Spleen (tissue), 11 donors: ENCODE measurements around the gene POLR1E. TPM values are rescaled to one million over a fixed set of nuclear protein-coding genes. Genes with fewer than 3 reads are reported as not detected.

Experiments
- DNase-seq: peaks from one replicate; pipeline ENCODE4 v3.0.0-alpha.2; 2020
- H3K27ac ChIP-seq, 8 donors: fragments of 200-600 bp; sonication (generic) in 7 of 8; 1 replicate in 4 of 8; 2 replicates in 4 of 8; pipeline versions ENCODE4 v1.5.0 to v1.8.0; 2016 to 2021; ENCODE audit warnings: inconsistent platforms in 4 of 8, mild to moderate bottlenecking in 4 of 8, moderate library complexity in 1 of 8
- H3K27me3 ChIP-seq, 7 donors: fragments of 200-600 bp; sonication (generic) in 6 of 7; replicated peaks in 1 of 7; 1 replicate in 4 of 7; 2 replicates in 3 of 7; pipeline versions ENCODE4 v1.5.0 to v1.8.0; 2016 to 2021; ENCODE audit warnings: inconsistent platforms in 3 of 7, mild to moderate bottlenecking in 1 of 7
- H3K36me3 ChIP-seq, 6 donors: fragments of 200-600 bp; sonication (generic) in 5 of 6; 1 replicate in 4 of 6; 2 replicates in 2 of 6; pipeline versions ENCODE4 v1.5.0 to v1.8.0; 2016 to 2021; ENCODE audit warnings: inconsistent platforms in 2 of 6
- H3K4me1 ChIP-seq, 6 donors: fragments of 200-600 bp; sonication (generic) in 5 of 6; 1 replicate in 3 of 6; 2 replicates in 3 of 6; pipeline versions ENCODE4 v1.5.0 to v1.8.0; 2016 to 2021; ENCODE audit warnings: inconsistent platforms in 3 of 6
- H3K4me3 ChIP-seq, 8 donors: fragments of 200-600 bp; sonication (generic) in 7 of 8; 1 replicate in 4 of 8; 2 replicates in 4 of 8; pipeline versions ENCODE4 v1.5.0 to v1.8.0; 2016 to 2021; ENCODE audit warnings: inconsistent platforms in 4 of 8, mild to moderate bottlenecking in 4 of 8, moderate library complexity in 2 of 8
- H3K9me3 ChIP-seq, 8 donors: fragments of 200-600 bp; sonication (generic) in 7 of 8; 1 replicate in 4 of 8; 2 replicates in 4 of 8; pipeline versions ENCODE4 v1.5.0 to v1.8.0; 2016 to 2021; ENCODE audit warnings: inconsistent platforms in 4 of 8
- CTCF ChIP-seq, 11 experiments: fragments of 200-600 bp in 7 of 11; fragments of 450-650 bp in 4 of 11; sonication (generic) in 4 of 11; IDR thresholded peaks in 8 of 11; conservative IDR thresholded peaks in 3 of 11; 1 replicate in 7 of 11; 2 replicates in 4 of 11; pipeline versions ENCODE4 v1.4.0 to v1.8.0; 2016 to 2021; ENCODE audit warnings: antibody characterized with exemption in 11 of 11, inconsistent platforms in 4 of 11, mild to moderate bottlenecking in 1 of 11
- POLR2A ChIP-seq, 3 donors: fragments of 450-650 bp; IDR thresholded peaks; one replicate each; pipeline ENCODE4 v1.5.1; 2017; ENCODE audit warnings: antibody characterized with exemption in 3 of 3, mild to moderate bottlenecking in 1 of 3
- POLR2AphosphoS5 ChIP-seq, 3 donors: sonication (generic); formaldehyde crosslinking; IDR thresholded peaks; one replicate each; pipeline ENCODE4 v1.5.1; 2017; ENCODE audit warnings: antibody characterized with exemption in 3 of 3
- WGBS, 5 donors: extraction: QIAGEN DNeasy Blood & Tissue Kit in 3 of 5; methylation state at CpG; one replicate each; pipeline versions ENCODE4 v1.1.5 to v1.1.7; 2013 to 2018; 5-methylcytosine and 5-hydroxymethylcytosine counted together
- intact Hi-C: fragments of 100-400 bp; cut with DNase I; formaldehyde crosslinking; loops from one replicate; pipeline ENCODE4 v1.15.0; 2023; ENCODE audit warnings: low total_unique reads
- polyA plus RNA-seq, 3 donors: library from polyadenylated mRNA; stranded (reverse); fragments of 200-250 nt; gene quantifications; one replicate each; pipeline ENCODE4 v1.2.1, GENCODE V29; 2013
- total RNA-seq, 7 donors: library from RNA; depleted of rRNA in 3 of 7; stranded (reverse); fragments of >200 nt in 3 of 7; fragmentation: NEBNext Ultra II Directional in 4 of 7; extraction: Animal tissue kit (Norgen Biotek cat#: 25700) in 4 of 7; gene quantifications; one replicate each; pipeline versions ENCODE4 v1.1.0 to v1.2.1, GENCODE V29; 2016 to 2021
- donor health status: healthy with polysubstance abuse.
- donor health status: DM: no; HTN: no; CAD: no; lungs with moderate emphysema.
- donor health status: DM: no; HTN: no; CAD: no.
- donor health status: Bipolar disorder and iron deficiency.
- donor health status: healthy.
- donor health status: DM: no; HTN: no; CAD: no.
- donor health status: DM: yes; HTN: yes; CAD: no.

Gene POLR1E
- total and polyA plus RNA-seq, 10 donors, result 14.4 to 21.0 (median 18.0) TPM

- intact Hi-C loops, result no loop called here
- Histone ChIP-seq H3K4me1 (peaks cover 0 to 14% (median 12%) of the 10 kb centered on the region in 6 donors), H3K4me3 (peak overlapping the region in 2 of 8 donors; percentile 13 to 45), H3K36me3 (peaks cover 0 to 70% (median 6%) of the 10 kb centered on the region in 6 donors), H3K9me3 (no peaks in the 10 kb centered on the region), H3K27ac (peak overlapping the region in 6 of 8 donors; percentile 3 to 85 (median 72)), H3K27me3 (no peaks in the 10 kb centered on the region)
- WGBS, 5 donors, result 70 to 89% (median 79%) methylated on average over 13 of the region's 13 CpGs
- DNase-seq, result no peak
- no peak for TF ChIP-seq POLR2A (IDR thresholded peaks at IDR 0.05)
- TF ChIP-seq CTCF (IDR thresholded peaks at IDR 0.05 in 8 of 11, conservative IDR thresholded peaks at IDR 0.05 in 3 of 11), result no peak
- peak in 2 of 3 donors; percentile 24 to 74 for TF ChIP-seq POLR2AphosphoS5 (IDR thresholded peaks at IDR 0.05)
Measured at GRCh38 chr9:37531699-37532098, 46.0 kb downstream of the POLR1E start.

GRCh38 chr9:37534412-37534811, 48.7 kb downstream of the POLR1E start:
- TF ChIP-seq POLR2AphosphoS5 (IDR thresholded peaks at IDR 0.05) (no peak), POLR2A (IDR thresholded peaks at IDR 0.05) (no peak), CTCF (IDR thresholded peaks at IDR 0.05 in 8 of 11, conservative IDR thresholded peaks at IDR 0.05 in 3 of 11) (no peak)
- WGBS, 5 donors, result 84 to 95% (median 89%) methylated on average over 7 of the region's 7 CpGs
- no peak overlapping the region for H3K27ac ChIP-seq
- peaks cover 0 to 3% (median 2%) of the 10 kb centered on the region in 6 donors for H3K4me1 ChIP-seq
- intact Hi-C loops, result no loop called here
- no peaks in the 10 kb centered on the region for H3K9me3 ChIP-seq
- H3K4me3 ChIP-seq, result no peak overlapping the region
- H3K36me3 ChIP-seq, result peaks cover 0 to 71% (median 17%) of the 10 kb centered on the region in 6 donors
- no peak for DNase-seq
- H3K27me3 ChIP-seq, result no peaks in the 10 kb centered on the region

GRCh38 chr9:37534901-37535300, 49.2 kb downstream of the POLR1E start:
- TF ChIP-seq POLR2A (IDR thresholded peaks at IDR 0.05) (no peak), CTCF (IDR thresholded peaks at IDR 0.05 in 8 of 11, conservative IDR thresholded peaks at IDR 0.05 in 3 of 11) (no peak), POLR2AphosphoS5 (IDR thresholded peaks at IDR 0.05) (no peak)
- no peak overlapping the region for H3K27ac ChIP-seq
- DNase-seq, result no peak
- H3K4me3 ChIP-seq, result no peak overlapping the region
- no peaks in the 10 kb centered on the region for H3K9me3 ChIP-seq
- intact Hi-C loops, result no loop called here
- peaks cover 0 to 75% (median 17%) of the 10 kb centered on the region in 6 donors for H3K36me3 ChIP-seq
- H3K27me3 ChIP-seq, result no peaks in the 10 kb centered on the region
- peaks cover 0 to 5% (median 0%) of the 10 kb centered on the region in 6 donors for H3K4me1 ChIP-seq
- 89 to 91% (median 91%) methylated on average over 10 of the region's 10 CpGs for WGBS, 5 donors

GRCh38 chr9:37538099-37538498, 52.4 kb downstream of the POLR1E start:
- peaks cover 3 to 75% (median 20%) of the 10 kb centered on the region in 6 donors for H3K36me3 ChIP-seq
- no peaks in the 10 kb centered on the region for H3K9me3 ChIP-seq
- no peak for DNase-seq
- no peak for TF ChIP-seq POLR2A (IDR thresholded peaks at IDR 0.05)
- TF ChIP-seq CTCF (IDR thresholded peaks at IDR 0.05 in 8 of 11, conservative IDR thresholded peaks at IDR 0.05 in 3 of 11), result no peak
- TF ChIP-seq POLR2AphosphoS5 (IDR thresholded peaks at IDR 0.05), result no peak
- peaks cover 0 to 23% (median 0%) of the 10 kb centered on the region in 6 donors for H3K4me1 ChIP-seq
- no peaks in the 10 kb centered on the region for H3K27me3 ChIP-seq
- H3K27ac ChIP-seq, result no peak overlapping the region
- WGBS, 5 donors, result 86 to 97% (median 94%) methylated on average over 7 of the region's 7 CpGs
- intact Hi-C loops, result no loop called here
- H3K4me3 ChIP-seq, result no peak overlapping the region
